ENCODE measurements around the gene PTPRA. TPM values are rescaled to one million over a fixed set of nuclear protein-coding genes. Genes with fewer than 3 reads are reported as not detected.

PTPRA gene
- total RNA-seq, 1 experiment from 2014 or later = 47.2 TPM

GRCh38 chr20:3010985-3011723 is 137.9 kb downstream of the PTPRA start:
- Mint-ChIP-seq H3K27me3 (ENCODE audit: low read depth) (no peaks in the 10 kb centered on the region), H3K9me3 (0 out of 2 replicates have a peak, but pooled peaks cover 3% of the 10 kb centered on the region), H3K4me3 (no peak overlapping the region), H3K36me3 (peaks cover 42% of the 10 kb centered on the region), H3K27ac (no peak overlapping the region), H3K4me1 (no peaks in the 10 kb centered on the region)
- CTCF ChIA-PET = no interaction called here
- no peak for ATAC-seq
- TF ChIP-seq NFATC4 (CRISPR knock-in tag; IDR thresholded peaks at IDR 0.05) (no peak), E2F4 (CRISPR knock-in tag; IDR thresholded peaks at IDR 0.05; ENCODE audit: borderline replicate concordance, low read depth) (no peak)
- POLR2A ChIA-PET = no interaction called here
- no peak for DNase-seq (ENCODE audit: low spot score)

GRCh38 chr20:3011752-3012151 is 138.5 kb downstream of the PTPRA start:
- Mint-ChIP-seq H3K36me3 (peaks cover 48% of the 10 kb centered on the region), H3K27ac (no peak overlapping the region), H3K4me1 (no peaks in the 10 kb centered on the region), H3K9me3 (0 out of 2 replicates have a peak, but pooled peaks cover 3% of the 10 kb centered on the region), H3K27me3 (ENCODE audit: low read depth) (no peaks in the 10 kb centered on the region), H3K4me3 (no peak overlapping the region)
- no peak for DNase-seq (ENCODE audit: low spot score)
- no peak for ATAC-seq
- no peak for TF ChIP-seq ZNF121 (CRISPR knock-in tag; IDR thresholded peaks at IDR 0.05)
- TF ChIP-seq CREM (CRISPR knock-in tag; IDR thresholded peaks at IDR 0.05) = no peak
- TF ChIP-seq, protein P1, sequence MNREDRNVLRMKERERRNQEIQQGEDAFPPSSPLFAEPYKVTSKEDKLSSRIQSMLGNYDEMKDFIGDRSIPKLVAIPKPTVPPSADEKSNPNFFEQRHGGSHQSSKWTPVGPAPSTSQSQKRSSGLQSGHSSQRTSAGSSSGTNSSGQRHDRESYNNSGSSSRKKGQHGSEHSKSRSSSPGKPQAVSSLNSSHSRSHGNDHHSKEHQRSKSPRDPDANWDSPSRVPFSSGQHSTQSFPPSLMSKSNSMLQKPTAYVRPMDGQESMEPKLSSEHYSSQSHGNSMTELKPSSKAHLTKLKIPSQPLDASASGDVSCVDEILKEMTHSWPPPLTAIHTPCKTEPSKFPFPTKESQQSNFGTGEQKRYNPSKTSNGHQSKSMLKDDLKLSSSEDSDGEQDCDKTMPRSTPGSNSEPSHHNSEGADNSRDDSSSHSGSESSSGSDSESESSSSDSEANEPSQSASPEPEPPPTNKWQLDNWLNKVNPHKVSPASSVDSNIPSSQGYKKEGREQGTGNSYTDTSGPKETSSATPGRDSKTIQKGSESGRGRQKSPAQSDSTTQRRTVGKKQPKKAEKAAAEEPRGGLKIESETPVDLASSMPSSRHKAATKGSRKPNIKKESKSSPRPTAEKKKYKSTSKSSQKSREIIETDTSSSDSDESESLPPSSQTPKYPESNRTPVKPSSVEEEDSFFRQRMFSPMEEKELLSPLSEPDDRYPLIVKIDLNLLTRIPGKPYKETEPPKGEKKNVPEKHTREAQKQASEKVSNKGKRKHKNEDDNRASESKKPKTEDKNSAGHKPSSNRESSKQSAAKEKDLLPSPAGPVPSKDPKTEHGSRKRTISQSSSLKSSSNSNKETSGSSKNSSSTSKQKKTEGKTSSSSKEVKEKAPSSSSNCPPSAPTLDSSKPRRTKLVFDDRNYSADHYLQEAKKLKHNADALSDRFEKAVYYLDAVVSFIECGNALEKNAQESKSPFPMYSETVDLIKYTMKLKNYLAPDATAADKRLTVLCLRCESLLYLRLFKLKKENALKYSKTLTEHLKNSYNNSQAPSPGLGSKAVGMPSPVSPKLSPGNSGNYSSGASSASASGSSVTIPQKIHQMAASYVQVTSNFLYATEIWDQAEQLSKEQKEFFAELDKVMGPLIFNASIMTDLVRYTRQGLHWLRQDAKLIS (CRISPR knock-in tag; IDR thresholded peaks at IDR 0.05; ENCODE audit: borderline replicate concordance) = no peak
- no peak for TF ChIP-seq JUN (CRISPR knock-in tag; IDR thresholded peaks at IDR 0.05)
- TF ChIP-seq NR3C1 (CRISPR knock-in tag; conservative IDR thresholded peaks at IDR 0.05; ENCODE audit: low read depth) = no peak
- no peak for TF ChIP-seq ZBTB21 (CRISPR knock-in tag; IDR thresholded peaks at IDR 0.05; ENCODE audit: borderline replicate concordance)
- TF ChIP-seq PREB (CRISPR knock-in tag; IDR thresholded peaks at IDR 0.05; ENCODE audit: borderline replicate concordance) = no peak
- TF ChIP-seq, protein P2, sequence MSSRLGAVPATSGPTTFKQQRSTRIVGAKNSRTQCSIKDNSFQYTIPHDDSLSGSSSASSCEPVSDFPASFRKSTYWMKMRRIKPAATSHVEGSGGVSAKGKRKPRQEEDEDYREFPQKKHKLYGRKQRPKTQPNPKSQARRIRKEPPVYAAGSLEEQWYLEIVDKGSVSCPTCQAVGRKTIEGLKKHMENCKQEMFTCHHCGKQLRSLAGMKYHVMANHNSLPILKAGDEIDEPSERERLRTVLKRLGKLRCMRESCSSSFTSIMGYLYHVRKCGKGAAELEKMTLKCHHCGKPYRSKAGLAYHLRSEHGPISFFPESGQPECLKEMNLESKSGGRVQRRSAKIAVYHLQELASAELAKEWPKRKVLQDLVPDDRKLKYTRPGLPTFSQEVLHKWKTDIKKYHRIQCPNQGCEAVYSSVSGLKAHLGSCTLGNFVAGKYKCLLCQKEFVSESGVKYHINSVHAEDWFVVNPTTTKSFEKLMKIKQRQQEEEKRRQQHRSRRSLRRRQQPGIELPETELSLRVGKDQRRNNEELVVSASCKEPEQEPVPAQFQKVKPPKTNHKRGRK (CRISPR knock-in tag; IDR thresholded peaks at IDR 0.05; ENCODE audit: borderline replicate concordance) = no peak
- TF ChIP-seq HMGA2 (CRISPR knock-in tag; IDR thresholded peaks at IDR 0.05) = no peak
- no peak for TF ChIP-seq TEAD1 (CRISPR knock-in tag; IDR thresholded peaks at IDR 0.05)
- TF ChIP-seq CBFB (CRISPR knock-in tag; IDR thresholded peaks at IDR 0.05; ENCODE audit: low read depth) = no peak
- no peak for TF ChIP-seq PRRX2 (CRISPR knock-in tag; IDR thresholded peaks at IDR 0.05)
- no peak for TF ChIP-seq SMAD3 (CRISPR knock-in tag; IDR thresholded peaks at IDR 0.05; ENCODE audit: borderline replicate concordance)
- TF ChIP-seq, protein P3, sequence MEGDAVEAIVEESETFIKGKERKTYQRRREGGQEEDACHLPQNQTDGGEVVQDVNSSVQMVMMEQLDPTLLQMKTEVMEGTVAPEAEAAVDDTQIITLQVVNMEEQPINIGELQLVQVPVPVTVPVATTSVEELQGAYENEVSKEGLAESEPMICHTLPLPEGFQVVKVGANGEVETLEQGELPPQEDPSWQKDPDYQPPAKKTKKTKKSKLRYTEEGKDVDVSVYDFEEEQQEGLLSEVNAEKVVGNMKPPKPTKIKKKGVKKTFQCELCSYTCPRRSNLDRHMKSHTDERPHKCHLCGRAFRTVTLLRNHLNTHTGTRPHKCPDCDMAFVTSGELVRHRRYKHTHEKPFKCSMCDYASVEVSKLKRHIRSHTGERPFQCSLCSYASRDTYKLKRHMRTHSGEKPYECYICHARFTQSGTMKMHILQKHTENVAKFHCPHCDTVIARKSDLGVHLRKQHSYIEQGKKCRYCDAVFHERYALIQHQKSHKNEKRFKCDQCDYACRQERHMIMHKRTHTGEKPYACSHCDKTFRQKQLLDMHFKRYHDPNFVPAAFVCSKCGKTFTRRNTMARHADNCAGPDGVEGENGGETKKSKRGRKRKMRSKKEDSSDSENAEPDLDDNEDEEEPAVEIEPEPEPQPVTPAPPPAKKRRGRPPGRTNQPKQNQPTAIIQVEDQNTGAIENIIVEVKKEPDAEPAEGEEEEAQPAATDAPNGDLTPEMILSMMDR (IDR thresholded peaks at IDR 0.05) = no peak
- no peak for TF ChIP-seq ETV6 (CRISPR knock-in tag; IDR thresholded peaks at IDR 0.05)
- POLR2A ChIA-PET = no interaction called here
- CTCF ChIA-PET = no interaction called here

Data from WTC11 (cell line).